HG02763 (cell line): ENCODE data around the gene P2RY6.
"Not testable (repeated sequence)": the region's sequence is repeated elsewhere in the genome, so short reads cannot be mapped to it uniquely, and the experiment has no call there.

Experiments used
- ATAC-seq: cut with Tn5 transposase; IDR thresholded peaks from one replicate; pipeline ENCODE4 v1.9.1; 2021; ENCODE audit warnings: mild to moderate bottlenecking, moderate library complexity; ENCODE audit not compliant: unreplicated experiment

The P2RY6 gene

DNA sequence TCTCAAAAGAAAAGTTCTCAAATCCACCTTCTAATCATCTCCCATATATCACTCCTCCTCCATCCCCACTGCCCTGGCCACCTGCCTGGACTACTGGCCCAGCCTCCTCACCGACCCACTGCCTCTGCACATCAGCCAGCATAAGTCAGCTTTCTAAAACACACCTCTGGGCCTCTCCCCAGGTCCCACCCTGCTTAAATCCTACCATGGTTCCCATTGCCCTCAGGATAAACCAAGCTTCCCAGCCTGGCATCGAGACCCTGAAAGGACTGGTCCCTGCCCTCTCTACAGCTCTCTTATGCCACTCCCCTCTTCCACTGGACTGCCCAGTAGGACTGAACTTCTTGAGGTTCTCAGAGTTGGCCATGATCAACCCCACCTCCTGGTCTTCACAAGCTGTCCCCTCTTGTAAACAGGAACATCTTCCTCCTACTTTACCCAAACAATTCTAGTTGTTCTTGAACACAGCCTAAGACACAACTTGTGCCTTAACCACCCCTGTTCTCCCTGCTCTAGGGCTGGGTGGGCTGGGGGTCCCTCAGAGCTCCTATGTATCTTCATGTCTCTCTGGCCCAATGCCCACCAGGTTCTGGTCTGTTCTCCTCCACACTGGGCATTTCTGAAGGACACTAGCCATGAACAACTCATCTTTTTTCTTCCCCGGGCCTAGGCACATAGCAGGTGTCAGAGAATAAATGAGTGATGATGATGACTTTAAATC, 12.6 kb upstream of the P2RY6 start:
- no peak for ATAC-seq

DNA sequence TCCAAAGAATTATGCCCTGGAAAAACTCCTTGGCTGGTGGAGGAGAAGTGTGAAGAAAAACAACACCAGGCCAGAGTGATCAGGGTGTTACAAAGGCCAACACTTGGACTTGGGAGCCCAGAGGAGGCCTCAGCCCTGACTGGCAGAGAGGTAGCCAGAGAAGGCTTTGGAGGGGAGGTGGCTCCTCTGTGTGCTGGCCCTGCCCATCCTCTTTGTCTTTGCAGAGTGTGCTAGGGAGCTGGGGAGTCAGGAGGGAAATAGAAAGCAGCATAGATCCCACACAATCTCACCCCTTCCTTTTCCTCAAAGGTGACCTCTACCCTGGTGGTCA, 12.0 kb upstream of the P2RY6 start:
- ATAC-seq = no peak

GRCh38 chr11:73262851-73263495, 9.2 kb upstream of the P2RY6 start:
- ATAC-seq = no peak

DNA sequence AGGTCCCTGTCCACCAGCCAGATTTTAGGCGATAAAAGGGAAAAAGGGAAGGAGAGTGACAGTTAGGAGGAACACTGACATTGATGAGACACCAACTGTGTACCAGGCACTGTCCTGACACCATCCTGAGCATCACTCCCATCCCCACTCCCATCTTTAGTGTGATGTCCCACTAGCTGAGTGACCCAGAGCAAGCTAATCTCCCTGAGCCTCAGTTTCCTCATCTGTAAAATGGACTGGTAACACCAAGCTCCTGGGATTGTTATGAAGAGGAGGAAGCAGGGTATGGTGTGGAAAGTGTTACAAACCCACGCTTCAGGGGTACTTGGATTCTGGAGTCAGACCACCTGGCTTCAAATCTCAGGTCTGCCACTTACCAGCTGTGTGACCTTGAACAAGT, 8.5 kb upstream of the P2RY6 start:
- no peak for ATAC-seq

DNA sequence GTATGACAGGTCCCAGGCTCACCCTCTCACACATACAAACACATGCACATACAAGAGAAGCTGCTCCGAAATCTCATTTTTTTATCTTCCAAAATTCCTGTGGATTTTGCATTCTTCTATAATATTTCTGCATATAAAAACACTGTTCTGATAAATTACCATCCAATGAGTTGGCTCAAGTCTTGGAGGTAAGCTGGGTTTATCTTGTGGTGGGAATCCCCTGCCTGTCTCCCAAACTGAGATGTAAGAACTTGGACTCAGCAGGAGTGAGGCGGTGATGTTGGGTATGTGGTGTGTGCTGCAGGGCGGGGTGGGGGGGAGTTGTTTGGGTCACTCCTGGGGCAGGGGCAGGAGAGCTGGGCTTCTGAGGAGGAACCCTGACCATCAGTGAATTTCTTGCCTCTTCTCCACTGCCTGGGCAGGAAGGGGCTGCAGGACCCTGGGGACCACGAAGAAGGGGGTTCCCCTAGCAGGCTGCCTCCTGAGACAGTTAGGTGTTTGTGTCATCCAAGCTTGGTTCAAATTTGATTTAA, 6.8 kb upstream of the P2RY6 start:
- ATAC-seq = no peak

- ATAC-seq = no peak
Measured at GRCh38 chr11:73265853-73266645, 6.1 kb upstream of the P2RY6 start.

- ATAC-seq = no peak
Measured at GRCh38 chr11:73266646-73267020, 5.5 kb upstream of the P2RY6 start.

GRCh38 chr11:73267122-73267846, 4.9 kb upstream of the P2RY6 start:
- no peak for ATAC-seq

GRCh38 chr11:73267906-73268540, 4.1 kb upstream of the P2RY6 start:
- ATAC-seq = no peak

DNA sequence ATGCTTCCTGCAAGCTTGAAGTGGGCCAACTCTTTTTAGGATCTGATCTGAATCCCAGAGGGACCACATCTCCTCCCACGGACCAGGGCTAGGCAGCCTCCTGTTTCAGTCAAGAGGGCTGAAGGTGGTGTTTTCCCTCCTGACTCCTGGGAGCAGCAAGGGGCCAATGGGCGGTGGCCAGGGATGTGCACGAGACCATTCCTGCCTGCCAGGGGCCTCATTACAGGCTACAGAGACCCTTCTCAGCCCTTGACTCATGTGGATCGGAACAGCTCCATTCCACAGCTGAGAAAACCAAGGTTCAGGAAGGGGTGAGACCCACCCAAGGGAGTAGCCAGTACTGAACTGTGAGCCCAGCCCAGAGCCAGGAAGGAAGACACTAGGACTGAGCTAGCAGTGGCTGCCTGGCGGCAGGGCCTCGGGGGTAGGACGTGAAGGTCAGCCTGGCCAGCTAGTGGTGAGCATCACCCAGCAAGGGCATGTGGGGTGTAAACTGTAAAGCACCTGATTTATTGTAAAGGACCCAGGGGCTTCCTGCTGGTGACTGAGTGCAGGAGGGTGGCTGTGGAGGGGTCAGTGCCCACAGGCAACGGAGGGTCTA, 3.4 kb upstream of the P2RY6 start:
- ATAC-seq = no peak

GRCh38 chr11:73269459-73270015, 2.6 kb upstream of the P2RY6 start:
- ATAC-seq = no peak

DNA sequence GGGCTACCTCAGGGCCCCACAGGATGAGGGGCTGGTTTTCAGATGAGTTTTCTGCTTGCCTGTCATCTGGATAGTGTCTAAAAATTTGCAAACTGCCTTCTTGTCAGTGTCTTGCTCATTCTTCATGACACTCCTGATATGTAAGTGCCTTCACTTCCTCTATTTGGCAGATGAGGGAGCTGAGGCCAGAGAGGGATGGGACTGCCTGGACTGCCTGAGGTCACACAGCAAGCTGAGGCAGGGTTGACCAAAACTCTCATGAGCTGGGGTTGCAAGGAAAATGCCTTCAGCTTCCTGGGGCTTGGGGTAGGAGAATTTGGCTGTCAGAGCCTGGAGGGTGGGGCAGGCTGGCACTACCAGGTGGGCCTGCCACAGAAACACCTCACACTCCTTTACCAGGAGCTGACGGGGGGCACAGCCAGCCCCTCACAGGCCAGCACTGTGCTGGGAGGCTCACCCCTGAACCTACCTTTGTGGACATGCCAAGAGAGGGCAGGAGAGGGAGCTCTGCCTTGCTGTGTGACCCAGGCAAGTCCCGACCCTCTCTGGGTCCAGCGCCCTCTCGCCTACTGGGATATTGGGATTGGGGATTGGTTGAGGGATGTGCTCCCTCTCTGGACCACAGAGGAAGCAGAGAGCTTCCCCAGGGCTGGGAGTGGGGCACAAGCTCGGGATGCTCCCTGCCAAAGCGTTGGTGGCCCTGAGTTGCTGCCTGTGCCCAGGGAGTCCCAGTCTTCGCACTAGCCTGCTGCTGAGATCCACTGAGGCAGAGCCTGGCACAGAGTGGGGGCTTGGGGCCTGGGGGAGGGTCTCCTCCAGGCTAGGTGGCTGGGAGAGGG, 1.9 kb upstream of the P2RY6 start:
- ATAC-seq = no peak

- ATAC-seq = no peak
Measured at GRCh38 chr11:73270855-73271477, 1.2 kb upstream of the P2RY6 start.

DNA sequence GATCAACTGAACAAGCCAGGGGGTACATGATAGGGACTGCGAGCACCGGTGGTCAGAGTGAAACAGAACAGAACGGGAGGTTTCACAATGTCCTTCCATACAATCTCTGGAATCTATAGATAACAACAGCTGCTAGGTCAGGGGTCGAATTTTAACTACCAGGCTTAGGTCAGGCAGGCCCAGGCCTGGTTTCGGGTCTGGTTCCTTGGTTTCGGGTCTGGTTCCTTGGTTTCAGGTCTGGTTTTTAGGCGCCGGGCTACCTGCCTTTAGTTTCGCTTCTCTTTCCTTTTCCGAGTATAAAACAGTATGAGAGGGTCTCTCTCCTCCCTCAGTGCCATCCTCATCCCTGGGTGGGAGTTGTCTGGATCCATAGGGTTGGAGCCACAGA, 666 bp upstream of the P2RY6 start:
- not testable (repeated sequence) for ATAC-seq

DNA sequence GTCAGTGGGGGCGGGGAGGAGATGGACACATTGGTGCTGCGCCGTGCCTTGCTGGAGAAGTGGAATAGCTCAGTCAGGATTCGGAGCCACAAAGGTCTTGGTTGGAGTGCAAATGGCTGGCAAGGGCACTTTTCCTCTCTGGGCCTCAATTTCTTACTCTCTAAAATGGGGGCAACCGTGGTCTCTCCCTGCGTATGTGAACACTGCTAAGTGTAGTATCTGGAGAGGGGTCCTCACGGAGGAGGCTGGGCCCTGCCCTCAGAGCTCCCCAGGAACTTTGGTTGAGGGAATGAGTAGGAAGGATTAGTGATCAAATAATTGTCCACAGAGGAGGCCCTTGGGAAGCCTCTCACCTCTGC, 521 bp downstream of the P2RY6 start:
- no peak for ATAC-seq

- no peak for ATAC-seq
Measured at GRCh38 chr11:73273222-73273895, 1.2 kb downstream of the P2RY6 start.

DNA sequence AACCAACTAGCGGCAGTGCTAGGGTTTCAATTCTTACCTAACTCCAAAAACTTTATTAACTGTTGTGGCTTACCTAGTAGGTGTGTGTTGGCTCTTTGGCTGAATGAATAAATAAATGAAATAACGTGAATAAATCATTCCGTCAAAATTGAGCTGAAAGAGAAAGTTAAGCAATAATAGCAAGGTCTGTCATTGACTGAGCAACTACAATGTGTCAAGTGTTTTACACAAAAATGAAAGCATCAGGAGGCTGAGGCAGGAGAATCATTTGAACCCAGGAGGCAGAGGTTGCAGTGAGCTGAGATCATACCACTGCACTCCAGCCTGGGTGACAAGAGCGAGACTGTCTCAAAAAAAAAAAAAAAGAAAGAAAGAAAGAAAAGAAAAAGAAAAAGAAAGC, 2.1 kb downstream of the P2RY6 start:
- not testable (repeated sequence) for ATAC-seq

DNA sequence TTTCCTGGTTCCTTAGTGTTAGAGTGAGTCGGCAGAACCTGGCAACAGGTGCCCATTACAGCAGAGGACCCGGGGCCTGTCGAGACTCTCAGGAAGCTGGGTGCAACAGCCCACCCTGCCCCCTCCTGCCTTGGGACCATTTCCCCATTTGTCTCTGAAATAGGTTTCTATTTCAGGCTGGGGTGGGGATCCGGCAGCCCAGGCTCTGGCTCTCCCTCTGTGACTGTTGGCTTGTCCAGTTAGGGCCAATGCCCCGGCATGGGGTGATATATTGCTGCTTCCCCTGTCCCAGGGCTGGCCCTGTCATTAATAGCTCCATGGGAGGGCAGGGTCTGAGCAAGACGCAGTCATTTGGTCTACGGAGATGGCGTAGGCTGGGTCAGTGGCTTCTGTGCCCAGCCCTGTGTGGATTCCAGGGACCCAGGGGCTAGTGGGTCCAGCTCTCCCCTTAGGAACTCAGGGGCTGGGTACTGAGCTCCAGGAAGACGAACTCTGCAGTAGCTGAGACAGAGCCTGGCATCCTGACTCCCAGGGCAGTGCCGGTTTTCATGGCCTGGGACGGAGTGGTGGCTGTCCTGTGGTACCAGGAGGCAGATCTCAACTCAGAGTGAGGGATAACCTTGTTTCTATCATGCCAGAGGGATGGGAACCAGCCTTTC, 2.7 kb downstream of the P2RY6 start:
- no peak for ATAC-seq
